ENCODE data around the gene RAB14. TPM values are rescaled to one million over a fixed set of nuclear protein-coding genes. Genes with fewer than 3 reads are reported as not detected.

Gene RAB14
- total RNA-seq: 34.6 and 44.5 TPM in 2 replicates

DNA sequence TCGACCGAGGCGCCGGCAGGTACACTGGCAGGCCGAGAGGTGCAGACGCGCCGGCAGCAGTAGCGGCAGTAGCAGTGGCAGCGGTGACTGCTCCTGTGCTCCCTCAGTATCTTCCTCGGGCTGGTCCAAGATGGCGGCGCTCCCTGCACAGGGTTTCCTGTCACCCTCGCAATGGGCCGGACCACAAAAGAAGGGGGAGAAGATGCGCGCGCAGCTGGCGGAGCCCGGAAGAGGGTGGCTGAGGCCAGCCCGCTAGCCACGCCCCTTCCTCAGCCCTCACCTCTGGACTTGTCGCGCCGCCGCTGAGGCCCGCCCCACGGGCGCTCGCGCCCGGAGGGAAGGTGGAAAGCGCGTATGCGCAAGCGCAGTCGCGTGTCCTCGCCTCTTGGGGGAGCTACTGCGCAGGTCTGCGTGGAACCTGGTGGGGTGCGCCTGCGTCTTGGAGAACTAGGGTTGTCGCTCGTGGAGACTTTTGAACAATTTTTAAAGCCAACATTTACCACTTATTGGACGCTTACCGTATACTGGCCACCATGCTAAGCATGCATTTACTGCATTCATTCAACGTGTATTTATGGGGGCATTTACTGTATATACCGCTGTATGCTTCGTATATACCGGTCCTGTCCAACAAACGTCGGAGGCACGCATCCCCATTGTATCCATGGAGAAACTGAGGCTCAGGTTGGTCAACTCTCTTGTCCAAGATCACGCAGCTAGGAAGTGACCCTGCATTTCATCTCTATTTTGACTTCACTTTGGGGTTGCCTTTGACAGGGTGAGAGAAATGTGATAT is at the start of gene RAB14:
TSS of gene RAB14 (minus strand) at position 132 of the 796 bp plus-strand sequence. CDS start 8,457 bp downstream, outside the sequence.

Small RNA genes within 50 kb of the gene (small RNA-seq; reads per million reads assigned to genes)
- gene RN7SL181P: not detected

Other genes with a start within 250 kb of the RAB14 start
- gene C5, start 151.6 kb downstream of the RAB14 start, total RNA-seq: 0.65 and 0.86 TPM in 2 replicates
- 11.3 and 11.8 TPM in 2 replicates for gene CNTRL, start 126.9 kb downstream of the RAB14 start, total RNA-seq
- 359 and 370 TPM in 2 replicates for gene GSN, start 66.3 kb upstream of the RAB14 start, total RNA-seq
- gene STOM, start 168.4 kb upstream of the RAB14 start, total RNA-seq: 266 and 319 TPM in 2 replicates

All from vein endothelial cell (primary cell).